NCI-H1092 (cell line): ENCODE measurements around the gene CUTC.
"Not testable (repeated sequence)": the region's sequence is repeated elsewhere in the genome, so short reads cannot be mapped to it uniquely, and the experiment has no call there.

ENCODE experiments used
- DNase-seq: peaks from one replicate; lab custom pipeline; 2025; lab: John Stamatoyannopoulos, UW

The CUTC gene

DNA sequence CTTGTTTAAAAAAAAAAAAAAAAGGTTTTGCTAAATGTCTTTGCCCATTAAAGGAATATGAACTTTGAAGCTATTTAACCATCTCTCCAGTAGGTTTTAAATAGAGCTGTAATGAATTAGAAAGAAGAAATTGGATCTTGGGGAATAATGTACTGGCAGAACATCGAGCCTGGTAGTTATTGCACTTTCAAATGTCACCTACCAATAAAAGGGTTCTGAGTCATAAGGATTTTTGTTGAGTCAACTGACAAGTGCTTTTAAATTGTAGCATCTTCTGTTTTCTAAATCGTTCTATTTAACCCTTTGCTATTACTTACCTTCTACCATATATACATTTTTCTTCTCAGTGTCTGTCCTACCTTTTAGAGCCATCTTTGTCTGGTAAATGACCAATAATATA is 10.7 kb downstream of the CUTC start:
- no peak for DNase-seq

DNA sequence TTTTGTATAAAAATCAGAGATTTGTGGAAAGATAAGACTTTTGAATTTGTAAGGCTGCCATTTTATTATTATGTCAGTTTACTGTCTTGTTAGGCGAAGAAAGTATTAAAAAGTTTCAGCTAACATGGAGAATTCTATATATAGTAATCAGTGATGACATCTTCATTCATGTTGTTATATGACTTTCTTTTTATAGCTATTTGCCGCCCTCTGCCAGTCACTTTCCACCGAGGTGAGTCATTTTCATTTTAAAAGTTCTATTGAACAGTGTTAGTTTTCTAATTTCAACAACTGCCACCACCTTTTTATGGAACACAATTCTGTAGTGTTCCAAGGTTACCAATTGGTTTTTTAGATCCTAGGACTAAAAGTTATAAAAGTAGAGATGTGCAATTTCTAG is 11.8 kb downstream of the CUTC start:
- no peak for DNase-seq

DNA sequence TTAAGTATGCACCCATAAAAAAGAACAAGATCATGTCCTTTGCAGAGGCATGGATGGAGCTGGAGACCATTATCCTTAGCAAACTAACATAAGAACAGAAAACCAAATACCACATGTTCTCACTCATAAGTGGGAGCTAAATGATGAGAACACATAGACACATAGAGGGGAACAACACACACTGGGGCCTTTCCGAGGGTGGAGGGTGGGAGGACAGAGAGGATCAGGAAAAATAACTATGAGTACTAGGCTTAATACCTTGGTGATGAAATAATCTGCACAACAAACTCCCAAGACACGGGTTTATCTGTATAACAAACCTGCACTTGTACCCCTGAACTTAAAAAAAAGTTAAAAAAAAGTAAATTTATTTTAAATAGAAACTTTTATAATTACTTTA is 14.1 kb downstream of the CUTC start:
- not testable (repeated sequence) for DNase-seq

DNA sequence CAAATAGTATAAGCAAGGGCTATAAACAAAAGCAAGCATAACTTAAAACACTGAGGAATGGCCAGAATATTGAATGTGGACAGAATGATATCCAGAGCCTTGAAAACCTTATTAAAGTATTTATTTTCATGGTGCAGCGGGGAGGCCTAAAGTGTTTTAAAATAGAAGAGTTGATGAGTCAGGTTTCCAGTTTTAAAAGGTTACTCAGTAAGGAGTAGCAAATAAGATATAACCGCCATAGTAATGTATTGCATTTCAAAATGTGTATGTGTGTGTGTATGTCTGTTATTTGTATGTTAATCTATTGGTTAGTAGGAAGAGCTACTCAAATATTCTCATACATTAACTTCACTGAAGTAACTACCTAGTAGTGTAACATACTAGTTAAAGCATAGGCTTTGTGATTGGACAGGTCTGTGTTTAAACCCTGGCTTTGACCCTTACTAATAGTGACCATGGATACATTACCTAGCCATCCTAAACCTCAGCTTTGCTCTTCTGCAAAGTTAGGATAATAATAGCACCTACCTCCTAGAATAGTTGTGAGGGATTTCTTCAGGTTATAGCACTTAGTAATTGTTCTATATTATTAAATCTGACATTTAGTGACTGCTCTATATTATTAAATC is 16.9 kb downstream of the CUTC start:
- DNase-seq: no peak

DNA sequence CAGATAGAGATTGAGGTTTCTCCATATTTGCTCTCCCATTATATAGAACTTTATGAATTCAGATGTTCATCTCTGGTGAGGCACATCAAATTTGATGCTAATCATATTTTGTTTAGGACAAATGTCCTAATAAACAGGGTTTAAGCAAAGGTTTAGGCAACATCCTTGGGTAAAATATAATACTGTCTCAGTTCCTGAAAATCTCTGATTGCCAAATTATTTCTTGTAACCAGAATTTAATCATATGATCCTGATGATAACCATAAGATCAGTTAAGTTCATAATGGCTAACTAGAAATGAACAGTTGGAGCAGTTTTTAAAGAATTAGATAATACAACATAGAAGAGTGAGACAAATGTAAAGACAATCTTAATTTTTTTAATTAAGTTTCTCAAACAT is 18.6 kb downstream of the CUTC start:
- DNase-seq: no peak

DNA sequence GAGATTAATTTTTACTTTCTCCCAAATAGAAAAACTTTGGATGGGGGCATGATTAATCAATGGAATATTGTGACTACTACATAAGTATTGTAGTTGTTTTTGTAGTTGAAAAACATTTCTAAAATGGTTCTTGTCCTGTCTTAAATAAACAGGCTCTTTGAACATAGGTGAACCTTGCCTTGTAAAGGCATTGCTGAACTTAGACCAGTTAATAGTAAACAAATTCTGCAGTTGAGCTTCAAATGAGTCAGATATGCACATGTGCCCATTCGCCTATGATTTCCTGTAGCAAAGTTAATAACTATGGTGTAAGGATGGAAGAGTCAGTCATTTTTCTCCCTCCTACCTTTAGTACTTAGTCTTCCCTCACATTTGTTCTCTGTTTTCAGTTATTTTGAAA is 22.6 kb downstream of the CUTC start:
- DNase-seq: no peak

DNA sequence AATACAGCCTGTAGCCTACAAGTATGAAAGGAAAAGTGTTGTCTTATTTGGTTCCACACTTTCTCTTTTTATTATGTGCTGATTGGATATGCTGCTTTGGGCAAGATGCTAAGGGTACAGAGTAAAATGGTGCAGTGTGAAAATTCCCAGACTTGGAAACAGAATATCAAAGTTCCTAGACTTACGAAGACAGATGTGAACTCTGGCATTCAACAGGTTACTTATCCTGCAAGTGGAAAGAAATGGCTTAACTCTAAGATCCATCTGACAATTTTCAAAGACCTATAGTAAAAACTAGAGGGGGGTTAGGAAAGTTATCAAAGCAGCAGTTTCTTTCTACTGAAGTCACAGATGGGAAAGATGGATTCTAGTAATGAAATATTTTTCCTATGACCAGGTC is 24.1 kb downstream of the CUTC start:
- DNase-seq: no peak

DNA sequence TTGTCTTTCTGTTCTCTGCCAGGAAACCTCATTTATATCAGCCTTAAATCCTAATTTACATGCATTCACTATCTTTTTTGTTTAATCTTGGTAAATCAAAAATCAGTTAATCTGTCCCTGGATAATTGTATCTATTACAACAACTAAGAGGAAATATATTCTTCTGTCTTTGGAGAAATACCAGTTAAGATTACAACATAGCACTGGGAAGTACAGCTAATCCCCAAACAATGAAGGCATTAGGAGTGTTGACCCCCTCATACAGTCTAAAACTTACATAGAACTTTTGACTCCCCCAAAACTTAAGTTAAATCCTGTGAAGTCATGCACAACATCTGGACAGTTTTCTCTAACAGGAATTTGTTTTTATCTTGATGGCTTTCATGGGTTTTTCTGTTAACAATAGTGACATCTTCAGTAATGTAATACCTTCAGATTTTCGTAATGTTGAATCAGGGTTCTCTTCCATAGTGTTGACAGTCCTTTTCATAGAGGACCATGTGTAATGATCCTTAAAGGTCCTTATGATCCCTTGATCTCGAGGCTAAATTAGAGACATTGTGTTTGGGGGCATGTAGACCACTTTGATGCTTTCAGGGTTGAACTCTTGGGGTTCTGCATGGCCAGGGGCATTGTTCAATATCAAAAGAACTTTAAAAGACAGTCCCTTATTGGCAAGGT is 26.3 kb downstream of the CUTC start:
- DNase-seq: no peak

DNA sequence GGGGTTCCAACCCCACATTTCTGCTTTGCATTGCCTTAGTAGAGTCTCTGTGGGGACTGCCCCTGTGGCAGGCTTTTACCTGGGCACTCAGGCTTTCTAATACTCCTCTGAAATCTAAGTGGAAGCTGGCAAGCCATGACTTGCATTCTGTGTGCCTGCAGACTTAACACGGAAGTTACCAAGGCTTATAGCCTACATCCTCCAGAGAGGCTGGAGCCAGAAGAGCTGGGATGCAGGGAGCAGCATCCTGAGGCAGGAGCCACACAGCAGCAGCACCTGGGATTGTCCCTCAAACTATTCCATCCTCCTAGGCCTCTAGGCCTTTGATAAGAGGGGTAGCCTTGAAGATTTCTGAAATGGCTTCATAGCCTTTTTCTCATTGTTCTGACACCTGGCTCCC is 28.3 kb downstream of the CUTC start:
- no peak for DNase-seq

DNA sequence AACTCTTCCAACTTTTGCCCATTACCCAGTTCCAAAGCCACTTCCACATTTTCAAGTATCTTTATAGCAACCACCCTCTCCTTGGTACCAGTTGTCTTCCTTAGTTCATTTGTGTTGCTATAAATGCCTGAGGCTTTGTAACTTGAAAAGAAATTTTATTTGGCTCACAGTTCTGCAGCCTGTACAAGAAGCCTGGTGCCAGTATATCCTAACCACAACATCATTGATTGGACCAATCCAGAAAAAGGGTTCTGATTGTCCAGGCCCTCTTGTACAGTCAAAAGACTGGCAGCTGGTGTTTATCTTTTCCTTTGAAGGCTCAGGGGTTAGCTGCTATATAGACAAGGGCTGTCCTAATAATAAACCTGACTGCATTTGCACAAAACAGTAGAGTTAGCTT is 29.3 kb downstream of the CUTC start:
- no peak for DNase-seq

DNA sequence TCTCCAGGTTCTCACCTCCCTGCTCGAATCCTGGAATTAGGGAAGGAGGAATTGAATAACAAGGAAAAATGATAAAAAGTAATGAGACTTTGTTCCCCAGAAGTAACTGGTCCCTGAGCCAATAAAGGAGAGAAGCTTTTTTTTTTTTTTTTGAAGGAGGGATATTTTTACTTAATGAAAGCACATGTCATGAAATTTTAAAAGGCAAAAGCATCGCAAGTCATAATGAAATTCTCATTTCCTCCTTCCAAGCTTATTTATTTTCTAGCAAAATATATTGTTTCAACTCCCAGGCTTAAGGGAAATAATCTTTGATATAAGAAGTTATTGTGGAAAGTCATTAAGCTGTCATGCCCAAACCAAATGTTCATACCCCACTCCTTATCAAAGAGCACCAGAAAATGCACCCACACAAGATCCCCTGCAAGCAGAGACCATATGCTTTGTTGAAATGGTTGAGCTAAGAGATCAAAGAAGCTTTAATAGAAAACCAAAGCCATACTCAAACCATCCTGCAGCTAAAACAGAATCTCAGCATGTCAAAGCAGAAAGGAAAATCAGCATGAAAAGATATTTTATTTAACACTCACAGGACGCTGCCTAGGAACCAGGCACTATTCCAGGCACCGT is 33.8 kb downstream of the CUTC start:
- no peak for DNase-seq

DNA sequence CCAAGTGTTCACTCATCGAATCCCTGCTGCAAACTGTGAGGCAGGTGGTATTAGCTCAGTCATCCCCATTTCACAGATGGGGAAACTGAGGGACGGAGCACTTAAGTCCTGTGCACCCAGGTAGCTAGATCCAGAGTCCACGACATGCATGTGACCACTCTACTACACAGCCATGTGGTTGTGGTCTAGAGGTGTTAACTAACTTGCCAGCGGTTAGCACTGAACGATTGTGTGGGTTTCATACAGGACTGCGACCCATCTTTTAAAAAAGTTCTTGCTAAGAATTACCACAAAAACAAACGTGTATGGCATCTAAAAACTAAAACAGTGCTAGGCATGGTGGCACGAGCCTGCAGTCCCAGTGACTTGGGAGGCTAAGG is 34.3 kb downstream of the CUTC start:
- no peak for DNase-seq

DNA sequence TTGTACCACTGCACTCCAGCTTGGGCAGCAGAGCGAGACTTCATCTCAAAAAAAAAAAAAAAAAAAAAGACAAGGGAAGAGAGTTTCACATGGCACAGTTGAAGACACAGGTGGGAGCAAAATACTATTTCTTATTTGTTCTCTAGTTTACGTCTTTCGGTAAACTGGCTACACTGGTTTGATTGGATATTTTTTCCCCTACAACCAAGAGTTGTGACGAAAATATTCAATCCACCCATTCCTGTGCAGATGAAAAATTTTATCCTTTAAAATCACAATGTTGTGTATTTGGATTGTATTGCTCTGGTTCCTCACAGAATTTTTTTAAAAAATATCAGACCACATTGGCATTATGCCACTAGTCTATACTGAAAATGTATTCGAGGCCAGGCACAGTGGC is 35.9 kb downstream of the CUTC start:
- DNase-seq: no peak

DNA sequence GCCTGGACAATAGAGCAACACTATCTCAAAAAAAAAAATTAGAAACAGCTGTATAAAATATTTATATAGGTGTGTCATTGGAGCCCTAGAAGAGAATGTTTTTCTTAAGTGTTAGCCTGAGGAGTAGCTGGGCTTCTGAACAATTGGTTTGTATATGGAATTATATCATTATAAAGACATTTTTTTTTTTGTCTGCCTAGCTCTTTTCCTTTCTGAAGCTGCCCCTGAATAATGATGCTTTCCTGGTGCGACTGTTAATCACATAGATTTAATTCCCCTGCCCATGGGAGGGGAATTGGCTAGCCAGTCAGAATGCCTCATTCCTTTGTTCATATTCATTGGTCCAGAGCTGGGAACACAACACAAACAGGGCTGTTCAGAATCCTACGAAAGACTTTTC is 36.5 kb downstream of the CUTC start:
- DNase-seq: no peak

DNA sequence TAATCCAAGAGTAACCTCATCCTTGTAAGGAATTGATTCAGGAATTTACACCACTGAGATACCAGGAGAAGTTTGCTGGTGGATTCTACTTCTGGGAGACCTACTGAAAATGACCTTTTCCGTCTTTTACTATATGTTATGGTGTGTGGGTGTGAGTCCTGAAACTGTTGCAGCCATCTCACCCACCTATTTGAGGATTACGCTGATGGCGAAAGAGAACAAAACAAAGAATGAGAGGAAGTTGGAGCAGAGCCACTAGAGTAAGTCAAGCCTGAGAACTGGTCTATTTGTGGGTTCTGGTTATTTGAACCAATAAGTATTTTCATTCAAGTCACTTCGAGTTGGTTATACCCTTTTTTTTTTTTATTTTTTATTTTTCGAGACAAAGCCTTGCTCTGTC is 37.7 kb downstream of the CUTC start:
- DNase-seq: no peak

DNA sequence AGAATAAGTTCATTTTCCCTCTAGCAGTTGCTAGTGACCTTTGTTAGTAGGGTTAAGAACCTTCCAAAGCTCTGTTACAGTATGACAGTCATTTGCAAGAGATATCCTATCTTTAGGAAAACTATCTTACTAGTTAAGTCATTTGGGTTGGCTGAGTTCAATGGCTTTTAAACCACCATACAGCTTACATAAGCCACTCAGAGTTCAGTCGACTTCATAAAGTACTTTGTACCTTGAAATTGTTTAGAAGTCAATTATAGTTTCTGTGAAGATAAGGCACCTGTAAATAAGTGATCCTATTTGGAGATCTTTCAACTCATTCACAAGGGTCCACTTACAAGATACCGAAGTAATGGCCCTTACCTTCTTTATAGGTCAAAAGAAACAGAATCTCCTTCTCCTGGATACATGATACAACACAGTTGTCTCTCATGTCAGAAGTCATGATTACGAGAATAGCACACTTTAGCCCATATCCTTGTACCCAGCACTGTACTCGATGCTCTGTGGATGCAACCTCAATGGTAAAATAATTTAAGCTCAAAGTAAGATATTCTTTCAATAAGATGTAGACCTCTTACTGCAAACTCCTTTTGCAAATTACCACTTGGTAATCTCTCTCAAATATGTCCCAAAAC is 38.5 kb downstream of the CUTC start:
- DNase-seq: no peak

DNA sequence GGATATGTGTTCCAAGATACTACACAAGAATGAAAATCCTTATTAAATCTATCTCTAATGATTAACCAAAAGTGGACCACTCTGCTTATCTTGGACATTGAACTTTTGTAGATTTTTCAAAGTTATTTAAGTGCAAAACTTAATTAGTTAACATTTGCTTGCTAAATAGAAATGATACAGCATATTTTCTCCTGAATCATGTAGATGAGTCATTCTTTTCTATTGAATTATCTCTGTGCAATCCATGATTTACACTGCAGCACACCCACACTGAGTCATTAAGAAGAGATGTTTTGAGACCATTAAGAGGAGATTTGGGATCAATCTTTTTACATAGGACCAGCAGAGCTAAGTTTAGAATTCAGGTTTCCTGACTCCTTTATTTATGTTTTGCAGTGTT is 43.8 kb downstream of the CUTC start:
- DNase-seq: no peak

DNA sequence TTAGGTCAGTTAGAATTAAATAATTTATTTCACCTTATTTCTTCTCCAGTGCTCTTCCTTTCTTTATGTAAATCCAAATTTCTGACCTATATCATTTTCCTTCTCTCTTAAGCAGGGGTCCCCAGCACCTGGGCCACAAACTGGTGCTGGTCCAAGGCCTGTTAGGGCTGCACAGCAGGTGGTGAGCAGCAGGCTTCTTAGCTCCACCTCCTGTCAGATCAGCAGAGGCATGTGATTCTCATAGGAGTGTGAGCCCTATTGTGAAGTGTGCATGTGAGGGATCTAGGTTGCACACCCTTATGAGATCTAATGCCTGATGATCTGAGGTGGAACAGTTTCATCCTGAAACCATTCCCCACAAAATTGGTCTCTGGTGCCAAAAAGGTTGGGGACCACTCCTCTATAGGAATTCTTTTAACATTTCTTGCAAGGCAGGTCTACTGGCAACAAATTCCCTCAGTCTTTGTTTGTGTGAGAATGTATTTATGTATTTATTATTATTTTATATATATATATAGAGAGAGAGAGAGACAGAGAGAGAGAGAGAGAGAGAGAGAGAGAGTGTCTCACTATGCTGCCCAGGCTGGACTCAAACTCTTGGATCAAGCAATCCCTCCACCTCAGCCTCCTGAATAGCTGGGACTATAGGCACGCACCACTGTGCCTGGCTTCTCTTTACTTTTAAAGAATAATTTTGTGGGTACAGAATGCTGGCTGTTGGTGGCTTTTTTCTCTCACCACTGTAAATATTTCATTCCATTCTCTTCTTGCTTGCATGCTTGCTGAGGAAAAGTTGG is 46.1 kb downstream of the CUTC start:
- no peak for DNase-seq

DNA sequence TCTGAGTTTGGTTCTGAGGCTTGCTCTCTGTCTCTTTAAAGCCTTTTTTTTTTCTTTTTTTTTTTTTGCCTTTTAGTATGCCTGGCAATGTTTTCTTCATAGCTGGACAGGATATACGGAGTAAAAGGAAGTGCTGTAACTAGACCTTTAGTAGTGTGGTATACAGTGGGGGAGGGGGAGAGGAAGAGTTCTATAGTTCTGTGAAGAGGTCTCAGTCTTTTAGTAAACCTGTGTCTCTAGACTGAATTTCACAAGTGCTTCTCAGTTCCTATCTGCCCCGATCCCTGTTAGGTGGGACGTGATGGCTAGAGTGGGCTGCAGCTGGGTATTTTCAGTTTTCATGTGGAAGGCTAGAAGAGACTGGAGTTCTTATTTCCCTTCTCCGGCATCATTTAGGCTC is 47.3 kb downstream of the CUTC start:
- DNase-seq: no peak

DNA sequence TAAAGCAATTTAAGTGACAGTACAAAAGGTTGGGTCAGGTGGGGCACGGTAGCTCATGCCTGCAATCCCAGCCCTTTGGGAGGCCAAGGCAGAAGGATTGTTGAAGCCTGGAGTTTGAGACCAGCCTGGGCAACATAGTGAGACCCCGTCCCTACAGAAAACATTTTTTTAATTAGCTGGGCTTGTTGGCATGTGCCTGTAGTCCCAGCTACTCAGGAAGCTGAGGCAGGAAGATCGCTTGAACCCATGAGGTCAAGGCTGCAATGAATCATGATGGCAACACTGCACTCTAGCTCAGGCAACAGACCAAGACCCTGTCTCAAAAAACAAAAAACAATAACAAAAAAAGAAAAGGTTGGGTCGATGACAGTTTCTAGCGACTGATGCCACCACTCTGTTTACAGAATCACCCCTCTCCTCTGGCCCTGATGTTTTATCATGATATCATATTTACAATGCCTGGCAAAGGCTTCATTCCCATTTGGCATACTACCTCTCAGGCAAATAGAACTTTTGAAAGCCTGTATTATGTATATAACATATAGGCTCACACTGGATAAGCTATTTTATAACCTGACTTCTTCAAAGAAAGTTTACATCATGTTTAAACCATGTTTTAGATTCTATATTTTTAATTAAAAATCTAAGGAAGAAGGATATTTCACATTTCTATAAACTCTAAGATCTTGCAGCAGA is 49.8 kb downstream of the CUTC start:
- DNase-seq: no peak

DNA sequence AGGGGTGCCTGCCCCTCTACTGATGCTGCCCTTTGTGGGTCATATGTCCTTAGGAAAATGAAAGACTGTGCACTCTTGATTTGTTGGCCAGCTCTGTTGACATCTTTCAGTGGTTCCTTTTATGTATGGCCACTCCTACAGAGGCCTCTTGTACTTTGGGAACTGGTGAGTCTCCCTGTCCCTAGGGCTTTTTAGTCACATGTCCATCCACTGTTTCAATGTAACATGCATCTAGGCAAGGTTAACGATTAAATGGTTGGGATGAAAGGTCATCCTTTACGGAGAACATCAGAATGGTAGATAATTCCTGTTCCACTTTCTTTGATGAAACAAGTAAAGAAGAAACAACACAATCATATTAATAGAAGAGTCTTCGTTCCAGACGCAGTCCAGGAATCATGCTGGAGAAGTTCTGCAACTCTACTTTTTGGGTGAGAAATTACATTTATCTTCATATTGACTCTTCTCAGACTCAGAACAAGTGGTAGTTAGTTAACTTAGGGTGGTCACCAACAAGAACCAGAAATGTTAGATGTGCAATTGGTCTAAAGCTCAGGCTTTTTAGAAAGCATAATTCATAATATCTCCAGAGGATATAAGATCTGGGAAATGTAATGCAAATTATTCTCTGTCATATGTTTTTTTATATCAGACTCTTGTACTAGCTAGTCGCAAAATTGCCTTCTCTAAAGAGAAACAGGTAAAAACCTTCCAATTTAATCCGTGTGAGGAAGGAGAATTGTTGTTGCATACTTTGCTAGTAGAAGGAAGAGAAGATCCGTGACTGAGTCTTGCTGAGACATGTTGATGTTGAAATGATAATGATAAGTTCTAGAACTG is 50.6 kb downstream of the CUTC start, which contains the start of gene ABCC2:
ABCC2 (plus strand) TSS at position 194 of the 840 bp plus-strand sequence; CDS start at position 399, 205 bp downstream.
- DNase-seq: no peak
